Right renal pelvis (tissue), 4 donors: ENCODE data around the gene HDAC2. TPM values are rescaled to one million over a fixed set of nuclear protein-coding genes. Genes with fewer than 3 reads are reported as not detected.
A peak's percentile ranks its signal among the peaks of the same experiment; 100 is the strongest.
"Not testable (repeated sequence)": the region's sequence is repeated elsewhere in the genome, so short reads cannot be mapped to it uniquely, and the experiment has no call there.

Source experiments
- DNase-seq, 4 donors: peaks; one replicate each; pipeline ENCODE4 v3.0.0-alpha.2; 2013; ENCODE audit warnings: low read depth in 4 of 4, low spot score in 3 of 4, missing footprints in 1 of 4
- polyA plus RNA-seq, 4 donors: library from polyadenylated mRNA; unstranded; fragments of 120-200 nt; gene quantifications; one replicate each; pipeline ENCODE4 v1.2.1, GENCODE V29; 2013; ENCODE audit not compliant: insufficient read length in 4 of 4

The HDAC2 gene
- 100 to 1,000 TPM; 235 to 268 (median 264) TPM for polyA plus RNA-seq

GRCh38 chr6:113970805-113971676, at the start of gene HDAC2:
HDAC2 (minus strand) TSS chr6:113971148; CDS start chr6:113970908, 240 bp downstream.
- peak; percentile 77 to 90 (median 80) for DNase-seq

GRCh38 chr6:114020196-114020595, 49.2 kb upstream of the HDAC2 start:
- DNase-seq, result no peak

GRCh38 chr6:114017146-114017545, 46.2 kb upstream of the HDAC2 start:
- not testable (repeated sequence) for DNase-seq

DNA sequence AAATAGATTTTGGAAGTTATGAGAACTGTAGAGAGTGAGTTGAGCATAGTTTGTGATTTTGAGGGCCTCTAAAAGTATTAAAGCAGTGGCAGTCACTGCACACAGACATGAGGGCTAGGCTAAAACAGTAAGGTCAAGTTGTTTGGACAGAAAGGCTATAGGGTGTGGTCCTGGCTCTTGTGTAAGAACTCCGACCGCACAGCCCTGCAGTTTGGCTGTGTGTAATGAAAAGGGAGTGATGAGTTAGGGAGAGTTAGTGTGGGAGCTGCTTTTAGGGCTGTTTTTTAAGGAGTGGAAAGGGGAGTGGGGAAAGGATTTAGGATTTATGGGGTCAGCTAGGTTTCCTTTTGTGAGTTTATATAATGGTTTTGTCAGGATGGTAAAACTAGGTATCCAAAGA, 43.2 kb upstream of the HDAC2 start:
- not testable (repeated sequence) for DNase-seq

DNA sequence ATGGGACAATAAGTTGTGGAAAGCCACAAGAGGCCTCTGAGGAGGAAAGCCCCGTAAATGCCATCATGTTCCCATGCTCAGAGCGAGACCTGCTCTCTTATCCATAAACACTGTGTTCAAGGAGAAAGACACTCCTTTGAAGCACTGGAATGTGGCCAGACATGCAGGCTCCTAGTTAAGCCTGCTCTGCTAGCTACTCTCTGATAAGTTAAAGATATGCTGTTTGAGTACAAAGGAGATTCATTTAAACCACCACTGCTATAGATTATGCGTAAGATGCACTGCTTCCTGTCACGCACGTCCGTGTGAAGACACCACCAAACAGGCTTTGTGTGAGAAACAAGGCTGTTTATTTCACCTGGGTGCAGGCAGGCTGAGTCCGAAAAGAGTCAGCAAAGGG, 40.5 kb upstream of the HDAC2 start:
- not testable (repeated sequence) for DNase-seq

DNA sequence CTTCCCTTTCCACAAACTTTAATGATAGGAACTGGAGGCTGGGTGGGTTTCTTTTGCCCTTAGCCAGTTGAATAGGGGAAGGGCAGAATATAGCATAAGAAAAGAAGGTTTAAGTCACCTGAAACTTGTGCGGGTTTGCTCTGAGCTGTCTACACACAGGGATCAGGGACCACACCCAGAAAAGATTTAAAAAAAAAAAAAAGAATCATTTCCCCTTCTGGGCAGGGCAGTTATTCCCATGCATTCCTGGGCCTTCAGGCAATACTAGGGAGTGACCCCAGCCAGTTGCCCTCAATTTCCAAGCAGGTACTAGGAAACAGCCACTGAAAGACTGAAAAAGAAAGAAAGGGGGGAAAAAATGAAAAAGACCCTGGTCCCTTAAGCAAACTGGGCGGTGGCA, 39.6 kb upstream of the HDAC2 start:
- no peak for DNase-seq

DNA sequence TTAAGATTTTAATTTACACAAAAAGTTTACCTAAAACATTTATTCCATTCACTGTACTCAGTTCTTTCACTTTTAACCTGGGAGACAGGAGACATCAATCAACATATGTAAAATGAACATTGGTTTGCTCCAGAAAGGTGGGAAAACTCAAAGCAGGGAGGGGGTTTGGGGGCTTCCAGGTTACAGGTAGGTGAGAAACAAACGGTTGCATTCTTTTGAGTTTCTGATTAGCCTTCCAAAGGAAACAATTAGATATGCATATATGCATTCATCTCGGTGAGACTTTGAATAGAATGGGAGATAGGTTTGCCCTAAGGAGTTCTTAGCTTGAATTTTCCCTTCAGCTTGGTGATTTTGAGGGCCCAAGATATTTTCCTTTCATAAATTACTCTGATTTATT, 38.2 kb upstream of the HDAC2 start:
- no peak for DNase-seq

- no peak for DNase-seq
Observed at GRCh38 chr6:114008331-114008730, 37.4 kb upstream of the HDAC2 start.

- DNase-seq, result no peak
Observed at GRCh38 chr6:114007516-114007915, 36.6 kb upstream of the HDAC2 start.

GRCh38 chr6:114001354-114001753, 30.4 kb upstream of the HDAC2 start:
- DNase-seq, result no peak

- no peak for DNase-seq
Observed at GRCh38 chr6:114000069-114000468, 29.1 kb upstream of the HDAC2 start.

- DNase-seq, result no peak
Observed at GRCh38 chr6:113999284-113999683, 28.3 kb upstream of the HDAC2 start.

DNA sequence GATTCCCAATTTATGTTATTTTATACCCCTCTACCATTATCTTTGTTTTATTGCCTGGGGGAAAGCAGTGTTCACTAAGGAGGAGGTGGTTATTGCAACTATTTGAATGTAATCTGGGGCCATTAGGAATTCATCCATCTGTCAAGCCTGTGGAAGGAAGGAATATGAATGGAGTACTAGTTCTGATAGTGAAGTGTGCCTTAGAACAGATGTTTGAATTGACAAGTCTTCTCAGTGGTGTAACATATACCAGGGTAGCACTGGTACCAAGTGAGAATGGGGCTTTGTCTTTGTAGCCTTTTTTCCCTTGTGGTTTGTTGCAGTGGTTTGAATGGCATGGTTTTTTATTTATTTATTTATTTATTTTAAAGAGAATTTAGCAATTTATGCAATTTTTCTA, 27.9 kb upstream of the HDAC2 start:
- no peak for DNase-seq

GRCh38 chr6:113997116-113997515, 26.2 kb upstream of the HDAC2 start:
- no peak for DNase-seq

DNA sequence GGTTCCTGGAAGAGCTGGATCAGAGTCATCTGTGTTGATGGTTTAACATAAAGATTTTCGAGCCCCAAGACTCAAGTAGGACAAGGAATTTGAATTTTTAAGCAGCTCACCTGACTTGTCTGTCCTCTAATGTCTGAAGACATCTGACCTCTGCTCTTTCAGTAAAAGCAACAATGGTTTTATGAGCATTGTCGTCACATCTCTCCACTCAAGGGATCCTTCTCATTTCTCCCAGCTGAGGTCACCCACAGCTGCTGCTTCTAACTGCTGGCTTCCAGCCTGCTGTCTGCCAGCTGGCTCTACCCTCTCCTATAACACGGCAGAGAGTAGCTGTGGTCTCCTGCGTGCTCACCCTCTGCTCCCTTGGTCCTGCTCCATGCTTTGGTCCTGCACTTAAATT, 24.7 kb upstream of the HDAC2 start:
- peak in 1 of 4 donors; percentile 14 for DNase-seq

- DNase-seq, result no peak
Observed at GRCh38 chr6:113994934-113995342, 24.0 kb upstream of the HDAC2 start.

DNA sequence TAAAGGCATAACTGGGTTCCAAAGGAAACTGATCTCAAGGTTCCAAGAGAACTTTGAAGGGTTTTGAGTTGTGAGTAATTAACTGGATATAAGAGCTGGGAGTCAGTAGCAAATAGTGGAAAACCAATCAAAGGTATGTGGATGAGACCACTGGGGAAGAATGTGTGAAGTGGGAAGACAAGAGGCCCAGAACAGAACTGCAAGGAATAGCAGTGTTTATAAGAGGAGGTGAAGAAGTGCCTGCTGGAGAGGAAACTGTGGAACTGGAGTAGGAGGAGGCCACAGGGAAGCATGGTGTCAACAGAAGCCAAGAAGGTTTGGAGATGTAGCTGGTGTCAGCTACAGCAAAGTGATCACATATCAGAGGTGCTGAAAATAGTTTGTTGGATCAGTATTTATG, 18.7 kb upstream of the HDAC2 start:
- no peak for DNase-seq

- DNase-seq, result not testable (repeated sequence)
Observed at GRCh38 chr6:113982675-113983074, 11.7 kb upstream of the HDAC2 start.

- DNase-seq, result no peak
Observed at GRCh38 chr6:113982055-113982550, 11.2 kb upstream of the HDAC2 start.

DNA sequence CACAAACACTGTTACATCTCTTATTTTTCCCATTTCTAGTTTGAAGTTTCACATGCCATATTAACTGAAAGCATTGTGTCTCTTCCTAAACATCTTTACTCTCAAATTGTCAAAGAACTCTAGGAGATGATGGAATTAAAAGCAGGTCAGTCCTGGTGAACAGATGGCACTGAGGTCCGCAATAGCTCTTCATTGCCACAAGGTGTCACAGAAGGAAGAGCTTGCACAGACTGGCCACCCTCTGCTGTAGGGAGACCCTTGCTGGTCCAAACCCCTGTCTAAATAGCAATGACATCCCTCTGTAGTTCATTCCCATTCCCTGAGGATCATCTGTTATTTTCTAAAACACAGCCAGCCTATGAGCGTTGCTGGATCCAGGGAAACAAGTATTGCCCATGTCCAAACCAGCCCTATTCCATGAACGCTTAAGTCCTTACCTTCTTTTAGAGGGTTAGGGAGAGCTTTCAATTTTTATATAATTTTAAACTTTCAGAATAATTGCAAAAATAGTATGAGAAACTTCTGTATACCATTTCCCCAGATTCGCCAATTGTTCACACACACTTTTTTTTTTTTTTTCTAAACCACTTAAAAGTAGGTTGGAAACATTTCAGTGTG, 10.1 kb upstream of the HDAC2 start:
- no peak for DNase-seq

- no peak for DNase-seq
Observed at GRCh38 chr6:113979937-113980336, 9.0 kb upstream of the HDAC2 start.
